ENCODE measurements around the gene SPDYE17.
"Not testable (repeated sequence)": the region's sequence is repeated elsewhere in the genome, so short reads cannot be mapped to it uniquely, and the experiment has no call there.

- TF ChIP-seq CTCF (IDR thresholded peaks at IDR 0.05; ENCODE audit: low read depth, low read length); EZH2phosphoT487 (IDR thresholded peaks at IDR 0.05; ENCODE audit: low read depth): not testable (repeated sequence)
Measured at GRCh38 chr7:77071108-77071507, 38.9 kb upstream of the SPDYE17 start.
